HS-27A (cell line): Measurements from ENCODE around the gene CIZ1.

Source experiments
- DNase-seq: peaks from one replicate; pipeline ENCODE4 v3.0.0-alpha.2; 2012; ENCODE audit warnings: low read depth, missing footprints

CIZ1 gene

GRCh38 chr9:128124873-128125579 is 66.3 kb downstream of the CIZ1 start:
- no peak for DNase-seq

GRCh38 chr9:128124451-128124850 is 66.9 kb downstream of the CIZ1 start:
- DNase-seq, result no peak

- DNase-seq, result no peak
Measured at GRCh38 chr9:128123451-128124080, 67.8 kb downstream of the CIZ1 start.

- DNase-seq, result no peak
Measured at GRCh38 chr9:128122809-128123175, 68.6 kb downstream of the CIZ1 start.

- DNase-seq, result no peak
Measured at GRCh38 chr9:128121924-128122808, 69.2 kb downstream of the CIZ1 start.

GRCh38 chr9:128121466-128121810 is 69.9 kb downstream of the CIZ1 start:
- no peak for DNase-seq

DNA sequence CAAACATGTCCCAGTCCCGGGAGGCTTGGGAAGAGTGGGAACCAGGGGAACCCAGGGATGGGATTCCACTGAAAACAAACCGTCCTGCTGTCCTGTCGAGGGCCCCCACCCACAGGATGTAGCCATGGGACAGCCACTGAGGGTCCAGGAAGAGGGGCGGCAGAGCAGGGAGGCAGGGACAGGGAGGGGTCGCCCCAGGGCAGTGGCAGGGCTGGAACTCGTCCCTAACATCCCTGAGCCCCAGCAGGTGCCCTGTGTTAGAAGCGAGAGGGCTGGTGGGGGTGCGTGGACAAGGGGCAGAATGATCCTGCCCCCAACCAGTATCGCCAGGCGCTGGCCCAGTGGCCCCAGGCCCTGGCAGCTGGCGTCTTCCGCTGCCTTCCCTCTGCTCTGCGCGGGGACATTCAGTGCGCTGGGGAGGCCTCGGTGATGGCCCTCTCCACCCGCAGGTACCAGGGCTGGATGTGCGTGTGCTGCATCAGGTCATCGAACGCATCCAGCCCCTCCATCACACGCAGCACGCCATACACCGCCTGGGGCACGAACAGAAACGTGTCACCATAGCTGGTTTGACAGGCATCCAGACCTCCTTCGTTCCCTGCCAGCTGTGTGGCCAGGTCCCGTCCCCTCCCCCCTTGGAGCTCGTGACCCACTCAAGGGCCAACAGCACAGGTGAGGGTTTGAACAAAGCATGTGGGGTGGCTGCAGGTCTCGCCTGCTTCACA is 70.5 kb downstream of the CIZ1 start:
- DNase-seq, result no peak

DNA sequence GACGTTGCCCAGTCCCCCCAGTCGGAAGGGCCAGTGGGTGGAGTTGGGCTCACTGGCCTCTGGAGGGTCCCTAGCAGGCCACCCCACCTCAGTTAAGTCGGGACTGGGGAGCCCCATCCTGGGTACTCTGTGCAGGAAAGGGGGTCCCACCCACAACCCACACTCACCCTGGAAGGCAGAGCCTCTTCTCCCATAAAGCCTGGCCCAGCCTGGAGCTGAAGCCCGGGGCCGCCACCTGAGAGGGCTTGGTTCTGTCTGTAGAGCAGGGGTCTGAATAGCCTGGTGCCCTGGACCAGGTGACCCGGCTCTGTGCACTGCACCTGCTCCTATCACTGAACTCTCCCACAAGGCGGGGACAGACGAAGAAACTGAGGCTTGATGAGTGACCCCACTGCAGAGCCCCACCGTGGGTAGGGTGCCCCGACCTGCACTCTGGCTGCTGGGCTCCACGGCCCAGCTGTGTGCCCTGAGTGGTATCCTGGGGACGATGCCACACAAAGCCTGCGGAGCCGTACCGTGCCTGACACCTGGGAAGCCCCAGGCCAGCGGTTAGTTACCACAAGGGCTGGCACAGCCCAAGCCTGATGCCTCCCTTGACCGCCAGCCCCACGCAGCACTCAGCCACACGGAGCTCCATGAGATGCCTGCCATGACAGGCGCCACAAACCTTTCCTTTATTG is 71.2 kb downstream of the CIZ1 start:
- DNase-seq, result no peak

- DNase-seq, result no peak
Measured at GRCh38 chr9:128118971-128119665, 72.3 kb downstream of the CIZ1 start.

DNA sequence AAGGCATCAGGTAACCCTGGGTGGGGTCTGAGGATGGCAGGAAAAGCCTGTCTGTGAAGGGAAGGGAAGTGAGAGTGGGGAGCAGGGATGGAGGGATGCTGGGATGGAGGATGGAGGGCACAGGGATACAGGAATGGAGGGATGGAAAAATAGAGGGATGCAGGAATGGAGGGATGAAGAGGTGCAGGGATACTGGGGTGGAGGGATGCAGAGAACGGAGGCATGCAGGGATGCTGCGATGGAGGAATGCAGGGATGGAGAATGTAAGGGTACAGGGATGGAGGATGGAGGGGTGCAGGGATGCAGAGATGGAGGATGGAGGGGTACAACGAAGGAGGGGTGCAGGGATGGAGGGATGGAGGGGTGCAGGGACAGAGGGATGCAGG is 72.9 kb downstream of the CIZ1 start:
- no peak for DNase-seq

DNA sequence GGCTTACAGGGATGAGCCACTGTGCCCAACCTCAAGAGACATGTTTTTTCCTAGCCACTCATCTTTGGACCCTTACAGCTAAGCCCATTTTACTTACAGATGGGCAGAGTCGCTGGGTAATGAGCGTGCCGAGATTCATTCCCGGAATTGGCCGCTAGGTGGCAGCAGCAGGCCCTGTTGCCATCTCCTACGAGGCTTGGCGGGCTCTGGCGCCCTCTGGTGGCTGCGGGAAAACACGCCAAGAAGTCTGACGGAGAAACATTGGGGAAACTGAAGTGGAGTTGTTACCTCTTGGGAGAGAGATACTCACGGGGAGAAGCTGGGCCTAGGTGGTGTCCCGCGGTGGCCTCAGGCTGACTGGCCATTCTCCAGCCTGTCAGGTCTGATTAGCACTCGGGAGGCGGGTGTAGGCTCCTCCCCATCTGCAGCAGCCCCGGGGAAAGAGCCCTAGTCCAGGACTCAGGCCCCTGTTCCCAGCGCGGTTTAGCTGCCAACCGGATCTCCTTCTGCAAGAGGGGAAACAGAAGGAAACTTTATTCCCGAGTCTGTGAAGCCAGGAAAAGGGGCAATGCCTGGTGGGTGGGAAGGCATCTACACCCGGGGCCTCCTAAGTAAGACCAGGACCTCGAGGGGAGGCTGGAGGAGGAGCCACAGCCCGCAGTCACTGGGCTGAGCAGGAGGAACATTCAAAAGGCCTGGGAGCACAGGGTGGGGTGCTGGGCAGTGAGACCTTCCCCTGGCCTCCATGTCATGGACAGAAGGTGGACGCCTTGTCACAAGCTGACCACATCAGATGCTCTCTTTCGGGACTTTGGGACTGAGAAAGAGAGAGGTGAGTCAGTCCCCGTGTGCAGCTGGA is 73.5 kb downstream of the CIZ1 start:
- peak; percentile 64 for DNase-seq

DNA sequence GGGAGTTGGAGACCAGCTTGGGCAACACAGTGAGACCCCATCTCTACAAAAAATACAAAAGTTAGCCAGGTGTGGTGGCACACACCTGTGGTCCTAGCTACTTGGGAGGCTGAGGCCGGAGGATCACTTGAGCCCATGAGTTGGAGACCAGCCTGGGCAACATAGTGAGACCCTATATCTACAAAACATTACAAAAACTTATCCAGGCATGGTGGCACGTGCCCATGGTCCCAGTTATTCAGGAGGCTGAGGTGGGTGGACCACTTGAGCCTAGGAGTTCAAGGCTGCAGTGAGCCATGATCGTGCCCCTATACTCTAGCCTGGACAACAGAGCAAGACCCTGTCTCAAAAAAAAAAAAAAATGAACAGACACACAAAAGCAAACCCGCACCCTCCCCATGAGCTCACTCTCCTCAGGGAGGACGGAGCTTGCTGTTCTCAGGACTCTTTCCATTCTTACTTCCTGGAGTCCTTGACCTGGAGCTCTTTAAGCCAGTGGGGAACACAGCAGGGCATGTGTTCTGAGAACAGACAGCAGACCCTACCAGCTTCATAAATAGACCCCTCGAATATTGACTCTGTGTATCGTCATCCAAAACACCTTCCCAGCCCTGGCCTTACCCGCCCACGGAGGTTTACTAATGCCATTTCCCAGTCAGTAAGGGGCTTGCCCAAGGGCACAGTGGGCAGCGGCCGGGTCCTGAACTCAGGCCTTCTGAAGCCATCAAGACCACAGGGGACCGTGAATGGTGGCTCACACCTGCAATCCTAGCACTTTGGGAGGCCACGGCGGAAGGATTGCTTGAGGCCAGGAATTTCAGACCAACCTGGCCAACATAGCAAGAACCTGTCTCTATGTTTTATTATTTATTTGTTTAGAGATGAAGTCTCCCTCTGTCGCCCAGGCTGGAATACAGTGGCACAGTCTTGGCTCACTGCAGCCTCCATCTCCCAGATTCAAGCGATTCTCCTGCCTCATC is 75.0 kb downstream of the CIZ1 start:
- no peak for DNase-seq
